GM18505 (cell line): ENCODE data around the gene XPR1.
"Not testable (repeated sequence)": the region's sequence is repeated elsewhere in the genome, so short reads cannot be mapped to it uniquely, and the experiment has no call there.

Experiments used
- ATAC-seq: cut with Tn5 transposase; IDR thresholded peaks from one replicate; pipeline ENCODE4 v1.9.1; 2021; ENCODE audit not compliant: unreplicated experiment
- POLR2A ChIP-seq: IDR thresholded peaks from 4 replicates; pipeline ENCODE4 v1.6.1; 2011; ENCODE audit warnings: borderline replicate concordance; ENCODE audit not compliant: insufficient read depth, insufficient read length; ENCODE audit errors: extremely low read depth

XPR1 gene

GRCh38 chr1:180815188-180815587, 183.4 kb downstream of the XPR1 start:
- TF ChIP-seq POLR2A, result no peak
- no peak for ATAC-seq

GRCh38 chr1:180816132-180816531, 184.3 kb downstream of the XPR1 start:
- TF ChIP-seq POLR2A, result no peak
- ATAC-seq, result no peak

DNA sequence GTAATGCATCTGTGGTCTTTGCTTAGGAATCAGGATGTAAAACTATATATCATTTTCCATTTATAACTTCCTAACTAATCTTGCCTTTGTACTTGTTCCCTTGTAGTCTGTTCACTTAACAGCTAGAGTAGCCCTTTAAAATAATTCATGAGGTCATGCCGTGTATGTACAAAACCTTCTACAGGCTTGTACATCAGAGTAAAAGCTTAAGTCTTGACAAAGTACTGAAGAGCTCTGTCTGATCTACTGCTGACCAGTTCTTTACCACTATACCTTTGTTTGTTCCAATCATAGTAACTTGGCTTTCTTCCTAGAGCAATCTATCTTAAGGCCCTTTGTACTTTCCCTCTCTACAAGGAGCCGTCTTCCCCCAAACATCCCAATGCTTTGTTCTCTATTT, 190.1 kb downstream of the XPR1 start:
- no peak for TF ChIP-seq POLR2A
- ATAC-seq, result no peak

- ATAC-seq, result not testable (repeated sequence)
Measured at GRCh38 chr1:180831507-180831906, 199.7 kb downstream of the XPR1 start.

DNA sequence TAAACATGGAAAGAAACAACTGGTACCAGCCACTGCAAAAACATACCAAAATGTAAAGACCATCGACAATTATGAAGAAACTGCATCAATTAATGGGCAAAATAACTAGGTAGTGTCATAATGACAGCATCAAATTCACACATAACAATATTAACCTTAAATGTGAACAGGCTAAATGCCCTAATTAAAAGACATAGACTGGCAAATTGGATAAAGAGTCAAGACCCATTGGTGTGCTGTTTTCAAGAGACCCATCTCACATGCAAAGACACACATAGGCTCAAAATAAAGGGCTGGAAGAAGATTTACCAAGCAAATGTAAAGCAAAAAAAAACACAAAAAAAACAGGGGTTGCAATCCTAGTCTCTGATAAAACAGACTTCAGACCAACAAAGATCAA, 201.4 kb downstream of the XPR1 start:
- ATAC-seq, result not testable (repeated sequence)

DNA sequence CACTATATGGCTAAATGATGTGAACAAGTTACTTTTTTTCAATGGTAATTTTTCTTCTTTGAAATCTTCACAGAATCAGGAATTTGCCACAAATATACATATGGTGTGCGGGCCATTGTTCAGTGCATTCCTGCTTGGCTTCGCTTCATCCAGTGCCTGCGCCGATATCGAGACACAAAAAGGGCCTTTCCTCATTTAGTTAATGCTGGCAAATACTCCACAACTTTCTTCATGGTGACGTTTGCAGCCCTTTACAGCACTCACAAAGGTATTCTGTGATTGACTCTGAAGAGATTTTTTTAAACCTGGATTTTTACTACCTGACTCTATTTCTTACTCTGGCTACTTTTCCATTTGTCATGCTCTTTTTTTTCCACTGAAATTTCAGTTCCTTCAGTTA, 204.6 kb downstream of the XPR1 start:
- no peak for TF ChIP-seq POLR2A
- no peak for ATAC-seq

DNA sequence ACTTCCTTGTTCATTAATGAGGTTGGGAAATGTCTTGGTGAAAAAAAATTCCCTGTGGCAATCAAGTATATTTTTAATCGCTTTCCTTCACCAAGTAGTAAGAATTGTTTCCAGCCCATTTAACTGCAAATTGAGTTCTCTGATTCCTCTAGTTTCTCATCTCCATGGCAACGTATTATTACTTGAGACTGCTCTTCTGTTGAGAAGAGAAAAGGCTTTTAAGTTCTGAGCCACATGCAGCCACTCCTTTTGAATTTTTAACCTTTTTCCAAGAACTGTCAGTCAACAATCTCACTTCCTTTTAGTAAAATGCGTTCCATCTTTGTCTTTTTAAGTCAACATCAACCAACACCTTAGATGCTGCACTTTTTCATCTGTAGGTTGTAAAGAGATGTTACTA, 205.2 kb downstream of the XPR1 start:
- no peak for ATAC-seq
- no peak for TF ChIP-seq POLR2A

DNA sequence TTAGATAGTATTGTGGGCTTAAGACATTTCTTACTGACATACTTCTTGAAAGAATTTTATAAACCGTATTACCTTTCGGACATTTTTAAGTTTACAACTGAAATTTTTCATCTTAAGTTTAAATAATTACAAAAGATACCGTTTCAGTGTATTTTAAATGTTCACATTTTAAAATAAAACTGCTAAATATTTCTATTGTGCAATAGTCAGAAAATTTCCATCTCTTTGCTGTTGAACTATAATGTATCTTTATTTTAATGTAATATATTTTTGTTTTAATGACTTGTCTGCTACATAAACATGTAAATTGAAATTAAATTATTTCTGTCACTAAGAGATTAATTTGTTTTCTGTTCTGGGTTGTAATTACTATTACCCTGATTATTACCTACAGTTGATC, 206.7 kb downstream of the XPR1 start:
- no peak for ATAC-seq
- TF ChIP-seq POLR2A, result no peak

DNA sequence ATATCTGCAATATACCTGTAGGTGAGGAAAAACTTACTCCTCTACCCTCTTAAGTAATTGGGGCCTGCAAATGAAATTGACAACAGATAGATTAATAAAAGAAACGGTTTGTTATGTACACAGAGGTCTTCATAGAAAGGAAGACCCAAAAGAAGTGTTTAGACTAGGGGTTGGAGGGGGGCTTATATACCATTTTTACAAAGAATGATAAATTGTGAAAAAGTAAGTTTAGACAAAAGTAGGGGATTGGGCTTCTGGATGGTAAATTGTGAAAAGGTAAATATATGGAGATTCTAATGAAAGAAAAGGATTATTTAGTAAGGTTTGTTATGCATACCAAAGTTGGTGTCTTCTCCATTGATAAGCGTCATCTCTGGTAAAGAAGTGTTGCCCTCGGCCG, 207.7 kb downstream of the XPR1 start:
- ATAC-seq, result no peak

GRCh38 chr1:180841415-180841814, 209.6 kb downstream of the XPR1 start:
- TF ChIP-seq POLR2A, result no peak
- ATAC-seq, result no peak

More for the DNA sequence above, 207.7 kb downstream of the XPR1 start:
- no peak for TF ChIP-seq POLR2A

- no peak for ATAC-seq
- no peak for TF ChIP-seq POLR2A
Measured at GRCh38 chr1:180842052-180842451, 210.2 kb downstream of the XPR1 start.

DNA sequence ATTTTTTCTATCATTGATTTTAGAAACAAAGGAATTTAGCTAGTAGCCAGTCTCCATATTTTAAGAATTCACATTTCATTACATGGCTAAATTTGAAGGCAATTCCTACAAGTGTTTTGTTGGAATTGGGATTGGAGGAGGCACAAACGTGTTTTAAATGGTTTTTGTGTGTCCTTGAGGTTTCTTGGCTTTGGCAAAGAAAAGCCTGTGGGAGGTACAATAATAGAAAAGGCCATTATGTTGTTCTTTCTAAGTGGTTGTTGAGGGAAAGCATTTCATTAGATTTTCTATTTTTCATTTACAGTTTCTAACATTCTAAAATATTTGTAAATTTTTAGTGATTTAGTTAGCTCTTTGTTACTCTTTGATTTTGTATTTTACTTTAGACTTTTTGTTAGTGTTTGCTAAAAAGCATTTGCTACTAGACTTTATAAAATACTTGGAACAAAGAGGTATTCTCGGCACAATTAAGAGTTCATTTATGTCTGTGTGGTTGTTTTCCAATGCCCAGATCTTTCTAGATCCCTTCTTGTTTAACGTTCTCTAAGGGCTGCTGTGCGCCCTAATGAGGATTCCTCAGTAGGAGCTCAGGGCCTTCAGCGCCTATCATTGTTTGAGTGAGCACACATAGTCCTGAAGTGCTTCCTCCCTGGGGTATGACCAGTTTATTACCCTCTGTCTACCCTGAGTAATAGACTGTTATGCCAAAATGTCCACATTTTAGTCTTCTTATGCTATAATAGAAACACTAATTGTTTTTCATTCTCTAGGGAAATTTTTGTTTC, 210.9 kb downstream of the XPR1 start:
- no peak for TF ChIP-seq POLR2A
- ATAC-seq, result no peak

DNA sequence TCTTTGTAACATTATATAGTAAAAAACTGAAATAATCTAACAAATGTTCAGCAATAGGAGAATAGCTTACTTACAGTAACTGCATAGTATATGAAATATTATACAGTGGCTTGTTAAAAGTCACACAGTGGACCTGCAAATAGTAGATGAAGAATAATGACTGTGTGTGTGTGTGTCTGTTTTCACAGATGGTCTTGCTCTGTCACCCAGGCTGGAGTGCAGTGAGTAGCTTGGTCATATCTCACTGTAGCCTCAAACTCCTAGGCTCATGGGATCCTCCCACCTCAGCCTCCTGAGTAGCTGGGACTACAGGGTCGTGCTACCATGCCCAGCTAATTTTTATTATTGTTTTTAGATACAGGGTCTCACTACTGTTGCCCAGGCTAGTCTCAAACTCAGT, 213.5 kb downstream of the XPR1 start:
- TF ChIP-seq POLR2A, result no peak
- ATAC-seq, result no peak

GRCh38 chr1:180848191-180848590, 216.4 kb downstream of the XPR1 start:
- TF ChIP-seq POLR2A, result no peak
- ATAC-seq, result no peak
